ENCODE data around the gene SELENON.
"Not testable (repeated sequence)": the region's sequence is repeated elsewhere in the genome, so short reads cannot be mapped to it uniquely, and the experiment has no call there.

Gene SELENON

DNA sequence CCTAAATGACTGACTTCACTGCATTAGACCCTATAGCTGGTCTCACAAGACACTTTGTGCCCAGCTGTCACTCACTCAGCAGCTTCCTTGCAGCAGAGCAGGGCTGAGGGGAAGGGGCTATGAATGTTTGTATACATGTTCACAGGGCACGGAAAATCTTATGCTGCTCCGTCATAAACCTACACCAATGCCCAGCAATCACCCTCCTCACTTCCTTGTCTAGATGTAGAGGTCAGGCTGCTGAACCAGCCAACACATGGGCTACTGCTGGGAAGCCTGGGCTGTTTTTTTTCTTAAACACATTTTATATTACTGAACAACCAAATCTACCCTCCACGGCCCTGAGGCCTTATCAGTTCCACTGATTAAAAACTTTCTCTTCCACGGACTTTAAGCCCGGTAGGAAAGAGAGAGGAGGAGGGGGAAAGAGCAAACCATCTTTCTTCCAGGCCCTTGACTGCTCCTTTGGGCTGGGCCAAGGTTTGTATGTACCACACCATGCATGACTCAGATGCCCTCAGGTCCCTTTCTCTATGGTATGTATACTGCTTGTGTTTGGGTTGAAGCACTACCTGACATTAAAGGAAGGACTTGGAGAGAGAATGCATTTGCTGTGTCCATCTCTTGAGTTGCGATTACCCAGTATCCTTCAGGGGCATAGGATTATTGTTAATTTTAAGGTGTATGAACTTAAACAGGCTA lies 32.5 kb downstream of the SELENON start:
- no peak for DNase-seq

DNA sequence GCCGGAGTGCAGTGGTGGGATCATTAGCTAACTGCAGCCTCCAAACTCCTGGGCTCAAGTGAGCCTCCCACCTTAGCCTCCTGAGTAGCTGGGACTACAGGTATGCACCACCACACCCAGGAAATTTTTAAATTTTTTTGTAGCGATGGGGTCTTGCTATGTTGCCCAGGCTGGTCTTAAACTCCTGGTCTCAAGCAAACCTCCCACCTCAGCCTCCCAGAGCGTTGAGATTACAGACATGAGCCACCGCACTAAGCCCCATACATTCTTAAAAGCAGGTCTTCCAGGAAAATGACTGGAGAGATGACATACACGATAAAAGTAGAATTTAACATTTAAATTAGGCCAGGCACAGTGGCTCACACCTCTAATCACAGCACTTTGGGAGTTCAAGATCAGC lies 33.2 kb downstream of the SELENON start:
- DNase-seq: no peak

DNA sequence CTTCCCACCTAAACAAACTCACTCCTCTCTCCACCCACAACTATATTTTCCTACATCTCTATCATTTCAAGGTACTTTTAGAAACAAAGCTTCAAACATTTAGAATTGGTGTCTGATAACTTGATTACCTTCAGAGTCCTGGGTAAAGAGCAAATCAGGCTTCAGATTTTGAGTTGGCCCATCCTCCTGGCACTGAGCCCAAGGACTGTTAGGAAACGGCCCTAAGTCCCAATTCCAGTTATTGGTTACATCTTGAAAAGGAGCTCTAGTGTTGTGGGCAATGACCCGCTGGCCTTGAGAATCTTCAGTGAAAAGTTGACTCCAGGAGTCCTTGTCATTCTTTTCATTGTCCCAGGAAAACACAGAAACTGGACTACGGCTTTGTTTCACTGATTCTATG lies 34.9 kb downstream of the SELENON start:
- no peak for DNase-seq

DNA sequence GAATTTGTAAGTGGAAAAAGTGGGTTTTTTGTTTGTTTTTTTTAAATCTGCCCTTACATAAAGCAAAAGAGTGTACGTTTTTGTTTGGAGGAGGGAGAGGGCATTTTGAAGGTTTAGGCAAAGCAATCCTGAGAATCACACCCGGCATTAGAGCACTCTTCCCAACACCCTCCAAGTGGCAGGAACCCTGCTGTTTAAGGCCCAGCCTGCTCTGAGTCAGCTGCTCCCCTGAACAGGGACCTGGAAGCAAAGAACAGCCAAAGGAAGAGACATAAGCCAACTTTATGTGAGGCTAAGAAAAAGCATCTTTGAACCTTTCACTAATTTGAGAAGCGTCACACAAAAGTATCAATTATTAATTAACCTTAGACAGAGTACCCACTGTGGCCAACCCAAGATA lies 36.7 kb downstream of the SELENON start:
- no peak for DNase-seq

DNA sequence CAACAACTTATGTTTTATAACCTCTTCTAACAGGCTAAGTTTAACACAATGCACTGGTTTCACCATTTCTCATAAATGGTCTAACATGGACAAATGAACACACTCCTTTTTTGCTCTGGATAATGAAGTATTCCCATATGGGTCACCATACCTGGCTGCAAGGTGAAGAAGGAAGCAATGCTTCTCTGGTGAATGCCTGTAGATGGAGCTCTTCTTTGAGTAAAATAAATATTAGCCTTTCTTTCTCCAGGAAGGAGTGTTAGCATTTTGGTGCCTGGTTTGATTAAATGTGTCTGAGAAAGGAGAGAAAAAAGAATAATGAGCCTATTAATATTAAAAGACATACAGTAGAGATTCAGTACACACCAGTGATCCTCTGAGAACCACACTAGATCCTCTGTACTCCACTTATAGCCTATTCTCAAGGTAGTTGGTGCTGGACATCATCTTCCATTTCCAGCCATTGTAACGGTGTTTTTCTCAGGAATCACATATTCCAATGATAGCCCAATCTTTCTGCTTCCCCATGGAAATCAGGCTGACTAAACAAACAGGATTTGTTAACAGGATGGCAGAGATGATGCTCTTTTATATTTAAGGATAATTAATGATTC lies 37.4 kb downstream of the SELENON start:
- no peak for DNase-seq

DNA sequence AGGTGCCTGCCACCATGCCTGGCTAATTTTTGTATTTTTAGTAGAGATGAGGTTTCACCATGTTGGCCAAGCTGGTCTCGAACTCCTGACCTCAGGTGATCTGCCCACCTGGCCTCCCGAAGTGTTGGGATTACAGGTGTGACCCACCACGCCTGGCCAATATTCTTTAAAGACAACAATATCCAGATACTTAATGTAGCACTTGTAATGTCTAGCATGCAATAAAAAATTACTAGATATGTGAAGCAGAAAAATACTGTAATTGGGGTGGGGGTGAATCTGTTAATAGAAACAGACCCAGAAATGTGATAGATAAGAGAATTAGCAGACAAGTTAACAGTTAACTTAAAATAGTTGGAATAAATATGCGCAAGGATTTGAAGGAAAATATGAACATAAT lies 39.8 kb downstream of the SELENON start:
- DNase-seq: not testable (repeated sequence)

DNA sequence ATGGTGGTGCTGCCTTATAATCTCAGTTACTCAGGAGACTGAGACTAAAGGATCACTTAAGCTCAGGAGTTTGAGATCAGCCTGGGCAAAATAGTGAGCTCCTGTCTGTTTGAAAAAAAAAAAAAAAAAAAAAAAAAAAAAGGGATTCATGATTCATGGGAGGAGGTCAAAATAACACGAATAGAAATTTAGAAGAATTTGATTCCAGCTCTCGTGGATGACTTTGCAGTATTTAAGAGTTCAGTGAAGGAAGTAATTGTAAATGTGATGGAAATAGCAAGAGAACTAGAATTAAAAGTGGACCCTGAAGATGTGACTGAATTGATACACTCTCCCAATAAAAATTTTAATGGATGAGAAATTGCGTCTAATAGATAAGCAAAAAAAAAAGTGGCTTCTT lies 43.5 kb downstream of the SELENON start:
- DNase-seq: no peak

DNA sequence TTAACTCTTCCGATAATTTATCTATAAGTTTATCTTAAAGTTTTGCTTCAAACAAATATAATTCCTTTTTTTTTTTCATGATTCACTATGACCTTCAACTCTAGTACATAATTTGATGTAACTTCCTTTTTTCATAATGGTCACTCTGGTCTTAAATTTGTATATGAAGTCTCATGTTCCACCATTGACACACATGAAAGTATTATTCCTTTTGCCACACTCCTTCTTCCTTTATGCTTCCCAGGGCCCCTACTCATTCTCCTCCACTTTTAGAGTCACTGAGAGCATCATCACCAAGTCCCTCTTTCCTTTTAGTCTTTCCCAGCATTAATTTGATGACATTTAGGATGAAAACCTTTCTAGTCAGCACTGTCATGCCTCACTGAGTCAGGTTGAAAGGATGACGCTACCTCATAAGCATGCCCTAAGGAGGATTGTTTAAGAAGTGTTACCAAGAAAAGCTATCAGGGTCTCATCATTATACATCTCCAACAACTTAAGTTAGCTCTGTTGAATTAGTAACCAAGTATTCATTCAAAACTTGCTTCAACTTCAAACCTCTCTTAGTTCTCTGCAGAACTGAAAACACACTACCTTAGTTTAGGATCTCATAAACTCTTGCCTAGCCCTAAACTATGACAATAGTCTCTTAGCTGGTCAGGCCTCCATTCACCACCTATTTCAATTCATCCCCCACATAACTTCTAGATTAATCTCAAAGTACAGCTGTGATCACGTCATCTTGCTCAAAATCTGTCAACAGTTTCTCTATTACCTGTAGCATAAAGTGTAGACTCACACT lies 44.7 kb downstream of the SELENON start:
- DNase-seq: no peak

DNA sequence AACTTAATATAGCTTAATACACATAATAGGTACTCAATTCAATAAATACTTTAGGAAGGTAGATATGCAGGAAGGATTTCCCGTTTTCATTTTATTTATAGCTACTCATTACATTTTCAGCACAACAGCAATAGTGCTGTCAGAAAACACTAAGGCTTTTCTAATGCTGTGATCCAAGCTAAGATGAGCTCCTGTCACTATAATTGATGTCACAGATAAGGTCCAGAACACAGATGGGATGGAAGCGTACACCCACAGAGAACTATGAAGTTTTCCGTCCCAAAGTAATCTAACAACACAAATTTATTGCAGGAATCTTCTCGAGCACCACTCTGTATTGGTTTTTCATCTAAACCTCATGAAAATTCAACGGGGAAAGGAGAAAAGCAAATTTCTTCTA lies 45.7 kb downstream of the SELENON start:
- DNase-seq: no peak

DNA sequence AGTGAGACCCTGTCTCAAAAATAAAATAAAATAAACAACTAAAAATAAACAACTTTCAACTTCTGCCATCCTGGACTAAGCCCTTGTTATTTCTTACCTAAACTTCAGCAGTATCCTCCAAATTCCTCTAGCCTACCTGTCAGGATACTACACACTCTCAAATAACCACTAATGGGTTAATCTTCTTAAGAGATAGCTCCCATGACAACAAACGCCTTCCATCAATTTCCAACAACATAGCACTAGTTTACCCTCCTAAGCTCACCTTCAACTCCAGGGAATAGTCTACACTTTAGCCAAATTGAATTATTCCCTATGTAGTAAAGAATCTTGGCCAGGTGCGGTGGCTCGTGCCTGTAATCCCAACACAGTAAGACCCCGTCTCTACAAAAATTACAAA lies 47.9 kb downstream of the SELENON start:
- no peak for DNase-seq

DNA sequence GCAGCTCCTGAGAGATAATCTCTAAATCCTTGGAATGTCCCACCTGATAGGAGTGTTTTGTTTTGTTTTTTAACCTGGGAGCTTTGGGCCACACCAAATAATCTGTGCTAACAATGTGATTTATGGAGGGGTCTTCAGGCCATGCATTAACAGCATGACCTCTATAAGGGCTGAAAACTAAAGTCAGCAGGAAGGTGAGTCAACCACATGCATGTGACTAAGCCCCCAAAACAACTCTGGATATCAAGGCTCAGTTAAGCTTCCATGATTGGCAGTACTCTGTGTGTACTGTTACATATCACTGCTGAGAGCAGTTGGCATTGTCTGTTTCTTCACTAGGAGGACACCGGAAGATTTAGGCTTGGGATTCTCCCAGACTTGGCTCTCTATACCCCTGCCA lies 48.5 kb downstream of the SELENON start:
- DNase-seq: no peak

DNA sequence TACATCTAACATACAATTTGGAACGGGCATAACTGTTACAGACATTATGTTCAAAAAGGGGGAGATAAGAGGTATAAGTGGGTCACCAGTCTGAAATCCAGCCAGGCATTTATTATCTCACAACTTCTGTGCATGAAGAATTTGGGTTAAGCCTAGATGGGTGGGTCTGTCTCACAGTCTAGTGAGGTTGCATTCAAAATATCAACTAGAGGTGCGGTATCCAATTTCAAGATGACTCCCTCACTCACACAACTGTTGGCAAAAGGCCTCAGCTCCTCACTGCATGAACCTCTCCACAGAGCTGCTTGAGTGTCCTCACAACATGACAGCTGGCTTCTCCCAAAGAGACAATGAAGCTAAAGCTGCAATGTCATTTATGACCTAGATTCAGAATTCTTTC lies 54.6 kb downstream of the SELENON start:
- peak; percentile 33 for DNase-seq

DNA sequence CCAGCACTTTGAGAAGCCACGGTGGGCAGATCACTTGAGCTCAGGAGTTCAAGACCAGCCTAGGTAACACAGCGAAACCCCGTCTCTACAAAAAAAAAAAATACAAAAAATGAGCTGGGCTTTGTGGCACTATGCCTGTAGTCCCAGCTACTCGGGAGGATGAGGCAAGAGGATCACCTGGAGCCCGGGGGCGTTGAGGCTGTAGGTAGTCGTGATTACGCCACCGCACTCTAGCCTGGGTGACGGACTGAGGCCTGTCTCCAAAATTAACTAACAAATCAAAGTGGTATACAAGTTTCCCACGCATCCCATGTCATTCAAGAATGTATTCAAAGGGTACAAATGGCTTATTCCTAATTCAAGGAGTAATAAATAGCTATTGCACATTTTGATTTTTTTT lies 56.9 kb downstream of the SELENON start:
- no peak for DNase-seq

DNA sequence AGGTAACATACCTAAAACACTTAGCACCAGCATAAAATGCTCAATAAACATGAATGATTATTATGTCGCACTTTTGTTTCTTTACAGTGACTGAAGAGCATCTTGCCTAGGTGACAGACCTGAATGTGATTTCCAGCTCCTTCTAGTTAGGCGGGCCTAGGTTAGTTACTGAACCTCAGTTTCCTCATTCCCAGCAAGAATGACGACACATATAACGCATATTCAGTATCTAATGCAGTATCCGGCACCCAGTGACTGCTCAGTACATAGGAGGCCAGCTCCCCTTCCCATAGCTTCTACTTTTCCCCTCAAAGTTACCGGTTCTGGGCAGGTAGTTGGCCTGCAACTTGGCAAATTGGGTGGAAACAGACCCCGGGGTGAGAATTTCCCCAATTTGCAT lies 58.5 kb downstream of the SELENON start:
- no peak for DNase-seq

DNA sequence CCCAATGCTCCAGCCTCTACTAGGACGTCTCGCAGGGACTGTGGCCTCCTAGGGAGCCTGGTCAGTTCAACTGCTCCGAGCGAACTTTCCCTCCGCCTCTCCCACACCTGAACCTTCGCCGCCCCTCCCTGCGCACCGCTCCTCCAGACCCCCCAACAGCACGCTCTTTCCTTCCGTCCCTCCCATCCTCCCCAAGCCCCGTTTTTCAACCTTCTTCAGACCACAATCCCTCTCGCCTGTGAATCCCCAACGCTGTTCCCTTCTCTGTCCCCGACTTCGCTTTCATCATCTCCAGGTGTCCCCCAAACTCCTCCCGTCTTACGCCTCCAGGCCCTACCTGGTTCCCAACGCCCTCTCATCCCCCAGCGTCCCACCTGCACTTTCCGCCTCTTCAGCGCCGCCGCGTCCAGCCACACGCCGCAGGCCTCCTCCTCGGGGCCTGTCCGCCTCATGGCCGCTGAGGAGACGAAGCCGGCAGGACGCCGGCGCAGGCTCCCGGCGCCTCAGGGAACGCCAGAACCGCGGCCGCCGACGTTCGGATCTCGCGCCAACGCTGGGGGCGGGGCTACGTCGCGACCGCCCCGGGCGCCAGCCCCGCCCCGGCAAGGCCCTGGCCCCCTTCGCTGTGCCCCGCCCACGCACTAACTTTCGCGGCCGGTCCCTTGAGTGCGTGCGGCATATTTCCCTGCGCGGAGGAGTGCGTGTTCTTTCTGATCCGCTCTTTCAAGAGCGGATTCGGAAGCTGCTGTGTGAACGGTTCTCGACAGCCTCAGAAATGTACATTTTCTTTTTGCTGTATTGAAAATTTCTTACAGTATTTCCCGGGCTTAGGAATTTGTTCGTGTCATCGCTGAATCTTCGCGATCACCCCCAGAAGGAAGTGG lies 59.2 kb downstream of the SELENON start, which contains the start of gene AUNIP:
Gene AUNIP, minus strand, starts transcription at position 552 of the 884 bp plus-strand sequence. Its CDS starts 100 bp downstream, at position 452.
- peak; percentile 92 for DNase-seq

DNA sequence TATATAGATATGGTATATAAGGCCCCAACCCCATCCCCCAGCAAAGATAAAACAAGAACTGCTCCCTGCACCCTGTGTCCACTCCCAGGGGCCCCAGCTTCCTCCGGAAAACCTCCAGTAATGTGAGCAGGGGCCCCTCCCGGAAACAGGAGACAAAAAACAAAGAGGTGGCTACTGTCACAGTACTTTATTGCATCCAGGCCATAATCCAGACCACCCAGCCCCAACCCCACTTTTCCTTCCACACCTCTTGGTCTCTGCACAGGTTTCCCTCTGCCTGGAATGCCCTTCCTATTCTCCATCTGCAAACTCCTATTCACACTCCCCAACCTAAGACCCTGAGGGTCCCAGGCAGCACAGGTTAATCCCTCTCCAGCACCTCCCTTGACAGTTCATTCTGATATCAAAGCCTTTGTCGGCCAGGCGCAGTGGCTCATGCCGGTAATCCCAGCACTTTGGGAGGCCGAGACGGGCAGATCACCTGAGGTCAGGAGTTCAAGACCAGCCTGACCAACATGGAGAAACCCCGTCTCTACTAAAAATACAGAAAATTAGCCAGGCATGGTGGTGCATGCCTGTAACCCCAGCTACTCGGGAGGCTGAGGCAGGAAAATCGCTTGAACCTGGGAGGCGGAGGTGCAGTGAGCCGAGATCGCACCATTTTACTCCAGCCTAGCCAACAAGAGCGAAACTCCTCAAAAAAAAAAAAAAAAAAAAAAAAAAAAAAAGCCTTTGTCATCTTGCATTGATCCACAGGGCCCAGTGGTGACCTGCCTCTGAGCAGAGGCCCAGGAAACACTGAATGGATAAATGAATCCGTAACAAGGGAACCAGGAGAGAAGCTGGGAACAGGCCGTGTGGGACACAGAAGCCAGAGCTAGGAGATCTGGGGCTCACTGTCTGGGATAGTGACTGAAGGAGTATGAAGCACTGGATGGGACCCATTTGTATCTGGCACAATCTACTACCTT lies 61.6 kb downstream of the SELENON start:
- no peak for DNase-seq

DNA sequence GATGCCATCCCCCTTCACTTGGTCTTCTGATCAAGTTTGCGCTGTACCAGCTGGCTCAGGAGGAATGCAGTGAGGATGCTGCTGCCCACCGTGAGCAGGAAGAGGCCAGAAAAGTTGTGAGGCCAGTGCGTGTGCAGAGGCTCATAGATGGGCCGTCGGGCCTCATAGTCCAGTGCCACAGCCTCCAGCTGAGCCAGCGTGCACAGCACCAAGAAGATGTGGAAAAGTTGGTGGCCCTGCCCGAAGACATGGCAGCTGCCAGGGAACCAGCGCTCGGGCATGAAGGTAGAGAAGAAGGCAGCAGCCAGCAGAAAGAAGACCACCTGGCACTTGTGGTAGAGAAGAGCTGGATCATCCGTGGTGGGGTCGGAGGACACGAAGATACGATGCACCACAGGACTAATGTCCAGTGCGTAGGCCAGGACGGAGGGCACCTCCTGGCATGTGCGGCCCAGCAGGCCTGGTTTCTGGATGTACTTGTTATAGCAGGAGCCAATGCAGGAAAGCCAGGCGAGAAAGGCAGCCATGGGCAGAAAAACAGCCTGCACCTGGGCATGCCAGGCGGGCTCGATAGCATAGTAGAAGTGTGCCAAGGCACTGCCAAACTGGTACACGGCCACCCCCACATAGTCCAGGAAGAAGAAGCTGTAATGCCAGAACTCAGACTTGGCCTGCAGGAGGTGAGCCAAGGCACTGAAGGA lies 62.9 kb downstream of the SELENON start:
- DNase-seq: no peak

DNA sequence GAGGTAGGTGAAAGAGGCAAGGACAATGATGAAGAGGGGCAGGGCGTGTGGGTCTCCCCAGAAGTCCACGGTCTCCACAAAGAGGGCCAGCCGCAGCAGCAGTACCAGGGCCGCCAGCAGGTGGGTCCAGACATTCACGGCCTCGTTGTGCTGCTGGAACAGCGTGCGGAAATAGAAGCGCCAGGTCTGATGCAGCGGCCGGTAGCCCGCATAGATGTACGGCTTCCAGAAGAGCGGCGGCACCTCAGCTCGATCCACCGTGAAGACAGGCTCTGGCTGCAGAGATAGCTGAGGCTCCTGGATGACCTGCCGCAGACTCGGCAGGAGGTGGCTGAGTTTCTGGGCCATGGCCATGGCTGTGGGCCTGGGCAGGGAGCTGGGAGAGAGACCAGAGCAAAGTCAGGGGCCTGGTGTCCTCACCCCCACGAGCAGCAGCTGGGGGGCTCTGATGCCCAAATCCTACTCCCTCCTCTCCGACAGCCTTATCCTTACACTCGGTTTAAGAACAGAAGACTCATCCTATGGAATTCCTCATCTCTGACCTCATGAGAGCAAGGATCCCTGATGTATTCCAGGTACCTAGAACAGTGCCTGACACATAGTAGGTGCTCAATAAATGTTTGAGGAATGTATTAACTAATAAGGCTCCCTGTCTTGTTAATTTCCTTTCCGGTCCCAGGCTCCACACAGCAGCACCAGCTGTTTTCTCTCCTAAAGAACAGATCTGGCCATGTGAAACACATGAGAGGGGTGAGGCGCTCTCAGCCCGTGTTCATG lies 63.7 kb downstream of the SELENON start:
- DNase-seq: no peak

DNA sequence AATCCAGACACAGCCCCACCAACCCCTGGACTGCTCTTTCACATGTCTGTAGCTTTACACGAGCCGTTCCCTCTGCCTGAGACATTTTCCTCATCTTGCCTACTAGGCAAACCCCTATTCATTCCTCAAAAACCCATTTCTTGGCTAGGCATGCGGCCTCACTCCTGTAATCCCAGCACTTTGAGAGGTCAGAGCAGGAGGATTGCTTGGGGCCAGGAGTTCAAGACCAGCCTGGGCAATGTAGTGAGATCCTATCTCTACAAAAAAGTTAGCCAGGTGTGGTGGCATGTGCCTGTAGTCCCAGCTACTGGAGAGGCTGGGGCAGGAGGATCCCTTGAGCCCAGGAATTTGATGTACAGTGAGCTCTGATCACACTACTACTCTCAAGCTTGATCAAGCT lies 64.4 kb downstream of the SELENON start:
- DNase-seq: no peak

DNA sequence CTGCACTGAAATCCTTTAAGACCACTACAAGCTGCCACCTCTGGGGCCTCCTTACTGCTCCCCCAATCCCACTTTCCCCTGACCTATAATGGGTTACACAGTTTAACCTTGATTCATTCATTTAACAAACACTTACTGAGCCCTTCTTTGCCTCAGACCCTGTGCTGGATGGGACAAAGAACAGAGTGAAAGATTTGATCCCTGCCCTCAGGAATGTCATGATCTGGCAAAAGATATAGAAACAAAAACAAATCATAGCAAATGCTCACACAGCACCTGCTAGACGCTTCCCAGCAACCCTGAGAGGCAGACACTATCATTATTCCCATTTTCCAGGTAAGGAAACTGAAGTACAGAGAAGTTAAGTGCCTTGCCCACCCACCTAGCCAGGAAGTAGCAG lies 66.3 kb downstream of the SELENON start:
- no peak for DNase-seq
